SHP77 treated with DMSO at 0.1 percent for 48 hours (cell line): ENCODE results near the gene STX2.
A peak's percentile ranks its signal among the peaks of the same experiment; 100 is the strongest.
"Not testable (repeated sequence)": the region's sequence is repeated elsewhere in the genome, so short reads cannot be mapped to it uniquely, and the experiment has no call there.

Source experiments
- DNase-seq: peaks from one replicate; lab custom pipeline; 2025; lab: John Stamatoyannopoulos, UW

The STX2 gene

DNA sequence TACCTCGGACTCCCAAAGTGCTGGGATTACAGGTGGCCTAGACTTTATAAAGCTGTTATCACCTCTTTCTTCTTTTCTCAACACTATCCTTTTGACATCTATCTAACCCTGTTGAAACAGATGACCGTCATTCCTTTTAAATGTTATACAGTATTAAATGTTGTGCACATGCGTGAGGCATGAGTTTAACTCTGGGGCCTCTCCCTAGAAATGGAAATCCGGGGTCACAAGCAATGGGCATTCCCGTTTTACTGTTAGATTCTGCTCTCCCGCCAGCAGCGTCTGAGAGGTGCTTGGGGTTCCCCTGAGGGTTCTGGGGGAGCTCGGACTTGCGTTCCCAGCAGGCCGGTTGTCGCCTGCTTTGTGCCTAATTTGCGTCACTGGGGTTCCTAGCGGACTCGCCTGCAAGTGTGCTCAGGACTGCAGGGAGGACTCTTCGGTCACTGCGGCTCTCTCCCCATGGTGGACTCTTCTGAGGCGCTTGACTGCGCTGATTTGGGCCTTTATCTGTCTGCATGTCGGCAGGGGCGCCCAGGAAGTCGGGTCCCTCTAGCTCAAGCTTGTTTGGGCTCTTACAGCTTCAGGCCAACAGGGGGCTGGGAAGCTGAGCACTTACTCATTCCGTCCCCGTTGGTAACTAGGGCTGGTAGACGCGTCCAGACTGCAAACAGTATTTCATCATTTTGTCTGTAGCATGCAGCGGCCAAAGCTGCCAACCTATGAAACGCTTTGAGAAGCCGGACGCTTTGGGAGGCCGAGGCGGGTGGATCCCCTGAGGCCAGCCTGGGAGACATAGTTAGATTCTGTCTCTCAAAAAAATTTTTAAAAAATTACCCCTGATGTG, 31.6 kb upstream of the STX2 start:
- peak; percentile 78 for DNase-seq

DNA sequence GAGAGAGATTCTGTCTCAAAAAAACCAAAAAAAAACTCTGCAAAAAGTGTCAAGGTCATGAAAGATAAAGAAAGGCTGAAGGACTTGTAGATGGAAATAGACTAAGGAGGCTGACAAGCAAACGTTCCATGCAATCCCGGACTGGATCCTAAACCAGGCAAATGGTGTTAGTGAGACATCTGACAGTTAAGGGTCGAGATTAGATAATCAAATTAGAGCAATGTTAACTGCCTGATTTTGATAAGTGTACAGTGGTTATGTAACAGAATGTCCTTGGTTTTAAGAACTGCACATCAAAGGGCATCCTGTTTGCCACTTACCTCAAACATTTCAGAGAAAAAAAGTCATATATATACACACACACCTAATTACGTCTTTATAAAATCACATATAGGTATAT, 29.4 kb upstream of the STX2 start:
- no peak for DNase-seq

DNA sequence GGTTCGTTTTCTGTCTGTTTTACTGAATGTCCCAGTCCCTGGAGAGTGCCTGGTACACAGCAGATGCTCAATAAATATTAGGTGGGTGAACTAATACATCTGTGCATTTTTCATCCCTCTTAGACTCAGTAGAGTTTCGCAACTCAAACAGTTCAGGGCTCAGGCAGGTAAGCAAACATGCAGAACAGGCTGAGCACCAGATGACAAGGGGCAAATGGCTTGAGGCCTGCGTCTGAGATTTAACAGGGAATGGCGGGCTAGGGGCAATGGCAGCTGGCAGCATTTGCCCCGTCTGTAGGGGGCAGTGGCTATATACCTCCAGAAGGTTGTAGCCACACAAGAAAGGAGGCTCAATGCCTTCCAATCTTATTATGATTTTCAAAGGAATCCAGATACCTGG, 24.2 kb upstream of the STX2 start:
- DNase-seq, result no peak

DNA sequence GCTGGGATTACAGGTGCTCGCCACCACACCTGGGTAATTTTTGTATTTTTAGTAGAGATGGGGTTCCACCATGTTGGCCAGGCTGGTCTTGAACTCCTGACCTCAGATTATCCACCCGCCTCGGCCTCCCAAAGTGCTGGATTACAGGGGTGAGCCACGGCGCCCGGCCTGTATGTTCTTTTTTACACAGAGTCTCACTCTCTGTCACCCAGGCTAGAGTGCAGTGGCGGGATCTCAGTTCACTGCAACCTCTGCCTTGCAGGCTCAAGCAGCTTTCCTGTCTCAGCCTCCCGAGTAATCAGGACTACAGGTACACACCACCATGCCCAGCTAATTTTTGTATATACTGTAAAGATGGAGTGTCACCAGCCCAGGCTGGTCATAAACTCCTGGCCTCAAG, 23.7 kb upstream of the STX2 start:
- DNase-seq, result not testable (repeated sequence)

DNA sequence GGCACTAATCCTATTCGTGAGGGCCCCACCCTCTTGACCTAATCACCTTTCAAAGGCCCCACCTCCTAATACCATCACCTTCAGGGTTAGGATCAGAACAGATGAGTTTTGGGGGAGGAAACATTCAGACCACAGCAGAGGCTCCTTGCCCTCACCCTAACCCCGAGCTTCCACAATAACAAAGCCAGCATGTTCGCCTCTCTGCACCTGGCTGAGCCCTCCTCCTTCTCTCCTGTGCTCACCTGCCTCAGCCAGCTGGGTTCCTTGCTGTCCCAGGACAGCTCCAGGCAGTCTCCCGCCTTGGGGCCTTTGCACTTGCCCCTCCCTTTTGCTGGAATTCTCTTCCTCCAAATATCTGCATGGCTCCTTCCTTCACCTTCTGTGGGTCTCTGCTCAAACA, 23.1 kb upstream of the STX2 start:
- no peak for DNase-seq

DNA sequence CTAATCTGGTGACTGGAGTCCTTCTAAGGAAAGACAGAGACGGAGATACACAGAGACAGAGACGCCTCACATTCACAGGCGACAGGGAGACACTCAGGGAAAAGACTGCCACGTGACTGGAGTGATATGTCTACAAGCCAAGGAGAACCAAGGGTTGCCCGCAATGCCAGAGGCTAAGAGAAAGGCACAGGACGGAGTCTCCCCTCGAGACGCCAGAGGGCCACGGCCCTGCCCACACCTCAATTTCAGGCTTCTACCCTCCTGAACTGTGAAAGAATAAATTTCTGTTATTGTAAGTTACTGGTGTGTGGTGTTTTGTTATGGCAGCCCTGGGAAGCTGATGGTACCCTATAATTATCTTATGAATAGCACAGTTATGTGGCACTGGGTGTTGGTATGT, 21.3 kb upstream of the STX2 start:
- DNase-seq, result no peak

DNA sequence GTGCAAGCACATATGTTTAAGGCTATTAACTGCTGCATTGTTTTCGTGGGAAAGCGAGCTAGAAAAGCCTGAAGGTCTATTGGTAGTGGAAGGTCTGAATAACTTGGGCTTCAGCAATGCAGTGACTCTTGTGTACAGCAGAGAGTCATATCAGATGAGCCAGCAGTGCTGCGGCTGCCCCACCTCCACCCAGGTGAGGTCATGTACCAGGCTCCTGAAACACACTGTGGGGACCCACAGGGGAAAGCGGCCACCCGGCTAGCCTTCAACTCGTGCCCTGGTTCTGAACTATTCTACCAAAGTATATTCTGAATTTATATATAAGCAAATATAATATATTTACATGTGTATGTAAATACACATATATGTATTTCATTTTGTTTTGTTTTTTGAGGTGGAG, 20.1 kb upstream of the STX2 start:
- DNase-seq, result no peak

DNA sequence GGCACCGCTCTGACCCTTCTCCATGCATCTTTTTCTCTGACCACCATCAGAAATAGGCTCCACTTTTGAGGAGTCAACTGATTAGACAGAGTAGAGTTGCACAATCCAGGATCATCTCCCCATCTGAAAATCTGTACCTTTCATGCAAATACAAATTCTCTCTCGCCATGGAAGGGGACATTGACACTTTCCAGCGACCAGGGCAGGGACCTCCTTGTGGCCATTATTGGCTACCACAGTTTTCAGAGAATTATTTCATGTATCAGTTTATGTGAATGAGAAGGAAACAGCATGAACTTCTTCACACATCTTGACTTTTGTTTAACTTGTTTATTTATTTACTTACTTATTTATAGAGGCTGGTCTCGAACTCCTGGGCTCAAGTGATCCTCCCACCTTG, 19.0 kb upstream of the STX2 start:
- no peak for DNase-seq

DNA sequence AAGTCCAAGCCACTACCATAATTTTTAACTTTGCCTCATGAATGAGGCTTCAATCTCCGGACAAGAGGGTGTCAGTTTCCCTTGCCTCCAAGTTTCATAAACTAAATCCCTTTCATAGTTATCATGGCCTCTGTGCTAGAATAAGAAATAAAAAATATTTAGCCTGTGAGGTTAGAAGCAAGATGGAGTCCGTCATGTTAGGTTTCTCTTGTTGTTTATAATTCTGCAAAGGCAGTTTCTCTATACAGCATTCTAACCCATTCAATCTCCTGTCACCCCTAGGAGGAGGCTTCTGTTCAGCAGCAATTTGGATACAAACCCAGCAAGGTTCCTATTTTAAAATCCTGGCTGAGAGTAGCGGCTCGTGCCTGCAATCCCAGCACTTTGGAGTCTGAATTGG, 17.0 kb upstream of the STX2 start:
- DNase-seq, result no peak

DNA sequence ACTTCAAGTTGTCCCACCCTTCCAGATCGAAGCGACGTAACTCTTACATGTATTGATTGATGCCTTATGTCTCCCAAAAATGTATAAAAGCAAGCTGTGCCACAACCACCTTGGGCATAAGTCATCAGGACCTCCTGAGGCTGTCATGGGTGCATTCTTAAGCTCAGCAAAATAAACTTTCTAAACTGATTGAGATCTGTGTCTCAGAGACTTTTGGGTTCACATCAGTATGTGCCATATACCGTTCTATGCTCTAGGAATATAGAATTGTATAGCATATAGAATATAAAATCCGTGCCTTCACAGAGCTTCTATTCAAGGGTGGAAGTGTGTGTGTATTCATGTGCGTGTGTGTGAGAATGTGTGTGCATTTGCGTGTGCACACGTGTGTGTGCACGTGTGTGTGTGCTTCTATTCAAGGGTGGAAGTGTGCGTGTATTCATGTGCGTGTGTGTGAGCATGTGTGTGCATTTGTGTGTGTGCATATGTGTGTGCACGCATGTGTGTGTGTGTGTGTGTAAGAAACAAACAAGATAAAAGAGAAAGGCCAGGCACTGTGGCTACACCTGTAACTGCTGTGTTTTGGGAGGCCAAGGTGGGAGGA, 11.5 kb upstream of the STX2 start:
- DNase-seq, result no peak

DNA sequence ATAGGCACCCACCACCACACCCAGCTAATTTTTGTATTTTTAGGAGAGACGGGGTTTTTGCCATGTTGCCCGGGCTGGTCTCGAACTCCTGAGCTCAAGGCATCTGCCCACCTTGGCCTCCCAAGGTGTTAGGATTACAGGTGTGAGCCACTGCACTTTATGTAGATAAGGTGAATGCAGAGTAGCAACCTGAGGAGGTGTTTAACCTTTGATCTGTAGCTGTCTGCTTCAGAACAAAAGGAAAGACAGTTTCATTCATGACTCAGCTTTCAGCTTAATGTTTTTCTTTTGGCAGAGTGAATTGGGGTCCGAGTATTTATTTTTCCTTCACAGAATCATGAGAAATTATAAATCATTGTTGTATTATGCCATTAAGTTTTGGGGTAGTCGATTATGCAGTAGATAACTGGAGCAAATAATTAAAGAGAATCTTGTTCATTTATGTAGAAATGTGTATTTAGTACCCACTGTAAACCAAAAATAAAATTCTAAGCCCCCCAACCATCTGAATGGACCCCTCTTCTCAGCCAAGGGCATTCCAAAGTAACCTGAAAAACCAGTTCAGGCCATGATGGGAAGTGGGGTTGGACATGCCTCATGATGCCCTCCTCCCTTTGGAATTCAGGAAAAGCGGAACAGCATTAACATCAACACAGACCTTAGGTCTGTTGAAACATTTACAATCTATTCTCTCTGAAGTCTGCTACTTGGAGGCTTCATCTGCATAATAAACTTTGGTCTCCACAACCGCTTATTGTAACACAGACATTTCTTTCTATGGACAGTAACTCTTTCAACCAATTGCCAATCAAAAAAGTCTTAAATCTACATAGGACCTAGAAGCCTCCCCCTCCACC, 10.7 kb upstream of the STX2 start:
- DNase-seq, result no peak

DNA sequence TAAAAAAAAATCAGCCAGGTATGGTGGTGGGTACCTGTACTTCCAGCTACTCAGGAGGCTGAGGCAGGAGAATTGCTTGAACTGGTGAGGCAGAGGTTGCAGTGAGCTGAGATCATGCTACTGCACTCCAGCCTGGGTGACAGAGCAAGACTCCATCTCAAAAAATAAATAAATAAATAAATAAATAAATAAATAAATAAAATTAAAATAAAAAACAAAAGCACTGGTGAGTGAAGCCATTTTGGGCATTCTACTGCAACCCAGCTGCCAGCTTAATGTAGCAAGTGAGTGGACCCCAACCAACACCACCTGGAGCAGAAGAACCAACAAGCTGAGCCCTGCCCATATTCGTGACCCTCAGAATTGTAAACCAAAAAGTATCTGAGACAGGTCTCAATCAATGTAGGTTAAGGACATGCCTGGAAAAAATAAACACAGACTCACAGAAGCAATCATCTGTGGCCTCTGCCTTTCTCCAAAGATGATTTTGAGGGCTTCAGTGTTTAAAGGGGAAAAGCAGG, 9.8 kb upstream of the STX2 start:
- not testable (repeated sequence) for DNase-seq

DNA sequence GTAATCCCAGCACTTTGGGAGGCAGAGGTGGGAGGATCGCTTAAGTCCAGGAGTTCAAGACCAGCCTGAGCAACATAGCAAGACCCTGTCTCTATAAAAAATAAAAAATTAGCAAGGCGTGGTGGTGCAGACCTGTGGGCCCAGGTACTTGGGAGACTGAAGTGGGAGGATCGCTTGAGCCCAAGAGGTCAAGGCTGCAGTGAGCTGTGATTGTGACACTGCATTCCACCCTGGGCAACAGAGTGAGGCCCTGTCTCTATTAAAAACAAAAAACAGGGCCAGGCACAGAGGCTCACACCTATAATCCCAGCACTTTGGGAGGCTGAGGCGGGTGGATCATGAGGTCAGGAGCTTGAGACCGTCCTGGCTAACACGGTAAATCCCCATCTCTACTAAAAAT, 9.1 kb upstream of the STX2 start:
- DNase-seq, result not testable (repeated sequence)

DNA sequence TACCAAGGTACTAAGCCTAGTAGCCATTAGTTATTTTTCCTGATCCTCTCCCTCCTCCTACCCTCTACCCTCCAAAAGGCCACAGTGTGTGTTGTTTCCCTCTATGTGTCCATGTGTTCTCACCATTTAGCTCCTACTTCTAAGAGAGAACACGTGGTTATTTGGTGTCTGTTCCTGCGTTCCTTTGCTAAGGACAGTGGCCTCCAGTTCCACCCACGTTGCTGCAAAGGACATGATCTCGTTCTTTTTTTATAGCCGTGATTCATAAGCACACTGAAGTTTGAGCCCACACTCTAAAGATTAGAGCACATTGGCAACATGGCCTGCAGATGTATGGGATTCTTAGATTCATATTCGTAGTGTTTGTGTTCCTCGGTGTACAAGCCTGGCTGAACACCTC, 8.1 kb upstream of the STX2 start:
- DNase-seq, result no peak

DNA sequence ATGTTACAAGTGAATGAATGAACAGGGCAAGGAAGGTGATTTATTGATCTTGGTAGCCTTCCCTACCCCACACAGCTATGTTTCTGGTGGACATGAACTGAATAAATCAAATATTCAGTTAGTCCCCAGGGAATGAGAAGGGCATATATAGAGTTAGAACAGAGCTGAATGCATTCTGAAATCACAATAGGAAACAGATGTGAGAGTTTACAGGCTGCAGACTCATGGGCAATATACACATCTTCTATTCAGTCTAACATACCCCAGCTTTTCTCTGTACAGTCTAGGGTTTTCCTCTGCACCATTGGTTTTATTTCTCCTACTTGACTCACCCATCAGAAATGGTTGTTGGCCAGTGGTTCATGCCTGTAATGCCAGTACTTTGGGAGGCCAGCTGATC, 7.3 kb upstream of the STX2 start:
- no peak for DNase-seq

DNA sequence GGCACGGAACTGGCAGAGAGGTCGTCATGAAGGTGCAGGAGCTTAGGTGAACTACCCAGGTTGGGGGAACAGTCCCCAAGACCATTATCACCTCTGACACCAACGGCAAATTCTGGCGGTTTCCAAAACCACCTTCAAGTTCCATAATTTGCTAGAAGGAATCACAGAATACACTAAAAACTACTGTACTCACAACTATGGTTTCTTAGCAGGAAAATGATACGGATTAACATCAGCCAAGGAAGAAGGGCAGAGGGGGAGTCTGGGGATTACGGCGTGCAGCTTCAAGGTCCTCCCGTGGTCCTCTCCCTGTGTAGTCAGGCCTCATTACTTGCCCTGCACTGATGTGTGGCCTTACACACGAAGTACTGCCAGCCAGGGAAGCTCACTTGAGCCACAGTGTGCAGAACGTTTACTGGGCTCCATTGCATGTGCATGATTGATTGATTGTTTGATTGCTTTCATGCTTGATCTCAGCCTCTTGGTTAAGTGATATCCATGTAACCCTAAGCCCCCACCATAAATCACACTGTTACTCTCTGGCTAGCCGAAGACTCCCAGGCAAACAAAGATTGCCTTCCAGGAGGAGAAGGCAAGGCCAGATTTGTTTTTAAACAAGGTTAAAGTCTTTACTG, 837 bp upstream of the STX2 start:
- peak; percentile 37 for DNase-seq

DNA sequence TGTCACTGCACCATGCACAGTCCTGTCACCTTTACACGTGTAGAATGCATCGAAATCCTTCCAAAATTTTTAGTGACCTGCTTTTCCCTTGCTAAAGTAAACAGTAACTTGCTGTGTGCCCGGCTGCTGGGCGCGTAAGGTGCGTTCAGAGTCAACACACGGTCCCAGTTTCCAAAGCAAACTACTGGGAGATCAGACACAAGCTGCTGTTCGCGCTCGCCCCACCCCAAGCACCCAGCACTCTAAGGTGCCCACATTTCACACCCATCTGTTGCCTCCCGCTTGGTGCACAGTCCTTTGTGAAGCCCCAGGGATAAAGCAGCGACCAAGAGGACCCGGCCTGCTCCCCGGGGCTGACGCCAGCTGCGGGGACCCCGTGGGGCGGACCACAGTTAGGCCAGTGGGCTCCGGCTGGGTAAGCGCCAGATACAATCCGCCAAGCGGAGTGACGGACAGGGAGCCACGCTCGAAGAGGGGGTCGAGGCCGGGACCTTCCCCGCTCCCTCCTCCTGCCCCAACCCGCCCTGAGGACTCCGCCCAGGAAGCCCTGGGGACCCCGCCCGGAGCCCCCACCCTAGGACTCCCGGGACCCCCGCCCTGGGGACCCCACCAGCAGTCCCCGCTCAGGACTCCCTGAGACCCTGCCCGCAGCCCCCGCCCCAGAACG, 633 bp downstream of the STX2 start:
- no peak for DNase-seq

DNA sequence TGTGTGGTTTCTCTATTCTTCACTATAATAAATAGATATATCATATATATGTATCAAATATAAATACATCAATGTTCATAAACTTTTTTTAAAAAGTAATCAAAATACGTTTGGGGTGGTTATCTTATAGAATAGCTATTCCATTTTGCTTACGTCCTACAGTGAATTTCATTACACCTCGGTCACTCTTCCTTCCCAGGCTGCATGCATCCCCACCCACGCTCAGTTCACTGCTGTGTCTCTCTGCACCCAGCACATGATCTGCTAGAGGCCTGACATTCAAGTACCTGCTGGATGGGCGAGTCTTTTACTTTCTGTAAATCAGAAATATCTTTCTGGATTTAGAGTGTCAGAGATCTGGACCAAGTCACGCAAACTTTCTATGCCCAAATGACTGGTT, 3.6 kb downstream of the STX2 start:
- no peak for DNase-seq

DNA sequence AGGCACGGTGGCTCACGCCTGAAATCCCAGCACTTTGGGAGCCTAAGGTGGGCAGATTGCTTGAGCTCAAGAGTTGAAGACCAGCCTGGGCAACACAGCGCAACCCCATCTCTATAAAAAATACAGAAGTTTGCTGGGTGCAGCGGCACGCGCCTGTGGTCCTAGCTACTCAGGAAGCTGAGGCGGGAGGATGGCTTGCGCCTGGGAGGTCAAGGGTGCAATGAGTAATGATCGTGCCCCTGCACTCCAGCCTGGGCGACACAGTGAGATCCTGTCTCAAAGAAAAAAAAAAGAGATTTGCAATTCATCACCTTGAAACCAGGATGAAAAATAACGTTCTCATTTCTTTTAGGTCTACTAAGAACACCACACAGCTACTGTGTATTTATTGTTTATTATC, 4.0 kb downstream of the STX2 start:
- no peak for DNase-seq

DNA sequence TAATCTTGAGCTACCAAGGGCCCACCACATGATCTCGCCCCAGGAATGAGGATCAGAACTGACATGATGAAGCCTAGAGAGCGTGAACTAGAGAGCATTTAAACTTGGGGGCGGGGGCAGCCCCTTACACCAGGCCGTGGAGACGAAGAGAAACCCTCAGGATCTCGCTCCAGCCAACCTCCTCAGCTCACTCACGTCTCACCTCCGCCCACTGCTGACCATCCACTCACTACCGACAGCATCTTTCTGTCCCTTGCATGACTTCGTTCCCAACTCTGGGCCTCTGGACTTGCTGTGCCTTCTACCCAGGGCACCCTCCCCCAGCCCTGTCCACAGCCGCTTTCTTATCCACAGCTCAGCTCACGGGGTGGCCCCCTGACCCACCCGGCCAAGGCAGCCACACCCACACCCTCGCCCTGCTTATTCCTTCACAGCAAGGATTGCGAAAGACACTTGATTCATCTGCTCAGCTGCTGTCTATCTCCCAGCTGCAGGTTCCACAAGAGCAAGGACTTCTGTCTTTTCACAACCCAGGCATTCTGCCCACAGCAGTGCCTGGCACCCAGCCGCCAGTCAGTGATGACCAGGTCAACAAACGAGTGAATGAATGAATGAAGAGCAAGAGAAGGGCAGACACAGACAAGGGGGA, 6.4 kb downstream of the STX2 start:
- DNase-seq, result no peak

DNA sequence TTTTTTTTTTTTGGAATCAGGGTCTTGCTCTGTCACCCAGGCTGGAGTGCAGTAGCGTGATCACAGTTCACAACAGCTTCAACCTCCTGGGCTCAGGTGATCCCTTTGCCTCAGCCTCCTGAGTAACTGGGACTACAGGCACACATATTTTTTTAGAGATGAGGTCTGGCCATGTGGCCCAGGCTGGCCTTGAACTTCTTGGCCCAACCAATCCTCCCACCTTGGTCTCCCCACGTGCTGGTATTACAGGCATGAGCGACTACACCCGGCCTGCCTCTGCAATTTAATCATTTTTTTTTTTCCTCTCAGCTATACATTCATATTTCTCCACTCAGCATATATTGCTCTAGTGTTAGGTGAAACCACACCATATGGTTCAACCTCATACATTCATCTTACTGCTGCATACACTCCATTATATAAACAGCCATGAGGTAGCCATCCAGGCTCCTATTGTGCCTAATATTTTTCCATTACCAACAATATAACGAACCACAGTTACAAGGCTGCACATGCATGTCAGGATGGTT, 7.1 kb downstream of the STX2 start:
- no peak for DNase-seq
